Subcutaneous abdominal adipose tissue (tissue), 5 donors: ENCODE measurements around the gene NELFB.
"Not testable (repeated sequence)": the region's sequence is repeated elsewhere in the genome, so short reads cannot be mapped to it uniquely, and the experiment has no call there.

Source experiments
- H3K27ac ChIP-seq: one replicate; pipeline ENCODE4 v1.7.0; 2013; ENCODE audit warnings: low read depth, mild to moderate bottlenecking, inconsistent platforms, low read length, moderate library complexity
- H3K27me3 ChIP-seq, 5 donors: one replicate each; pipeline ENCODE4 v1.7.0; 2013; ENCODE audit warnings: low read length in 5 of 5, inconsistent platforms in 1 of 5; ENCODE audit not compliant: control insufficient read depth in 5 of 5, insufficient read depth in 4 of 5
- H3K36me3 ChIP-seq, 5 donors: one replicate each; pipeline ENCODE4 v1.7.0; 2013; ENCODE audit warnings: low read length in 5 of 5; ENCODE audit not compliant: control insufficient read depth in 5 of 5, insufficient read depth in 5 of 5
- H3K4me1 ChIP-seq, 5 donors: one replicate each; pipeline ENCODE4 v1.7.0; 2013; ENCODE audit warnings: low read length in 5 of 5, mild to moderate bottlenecking in 3 of 5, moderate library complexity in 1 of 5; ENCODE audit not compliant: control insufficient read depth in 5 of 5, insufficient read depth in 5 of 5
- H3K4me3 ChIP-seq, 5 donors: one replicate each; pipeline ENCODE4 v1.7.0; 2013; ENCODE audit warnings: low read length in 5 of 5, low read depth in 1 of 5
- H3K9ac ChIP-seq, 5 donors: one replicate each; pipeline ENCODE4 v1.7.0; 2013; ENCODE audit warnings: low read length in 5 of 5, mild to moderate bottlenecking in 4 of 5, moderate library complexity in 3 of 5
- H3K9me3 ChIP-seq, 5 donors: one replicate each; pipeline ENCODE4 v1.7.0; 2013; ENCODE audit warnings: low read length in 5 of 5; ENCODE audit not compliant: control insufficient read depth in 5 of 5
- donor health status: healthy.
- donor health status: healthy.
- donor health status: healthy.
- donor health status: healthy.
- donor health status: healthy.

NELFB gene

DNA sequence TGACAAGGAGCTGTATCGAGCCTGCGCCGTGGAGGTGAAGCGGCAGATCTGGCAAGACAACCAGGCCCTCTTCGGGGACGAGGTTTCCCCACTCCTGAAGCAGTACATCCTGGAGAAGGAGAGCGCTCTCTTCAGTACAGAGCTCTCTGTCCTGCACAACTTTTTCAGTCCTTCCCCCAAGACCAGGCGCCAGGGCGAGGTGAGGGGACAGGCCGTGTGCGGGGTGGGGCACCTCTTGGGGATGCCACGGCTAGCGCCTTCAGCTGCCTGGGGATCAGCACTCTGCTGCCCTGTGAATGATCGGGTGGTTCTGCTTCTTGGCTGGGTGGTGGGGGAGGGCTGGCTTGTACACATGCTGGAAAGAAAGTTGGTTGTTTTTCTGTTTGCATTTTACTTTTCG, 1.7 kb downstream of the NELFB start:
- Histone ChIP-seq H3K9me3 (no peaks in the 10 kb centered on the region), H3K9ac (peak overlapping the region in 3 of 5 donors; percentile 26 to 94 (median 39)), H3K4me3 (peak overlapping the region in 4 of 5 donors; percentile 81 to 95 (median 87)), H3K36me3 (peaks cover 0 to 19% (median 17%) of the 10 kb centered on the region in 5 donors), H3K27me3 (no peaks in the 10 kb centered on the region), H3K27ac (no peak overlapping the region), H3K4me1 (peaks cover 7 to 32% (median 30%) of the 10 kb centered on the region in 5 donors)

- H3K27me3 ChIP-seq, H3K9ac ChIP-seq, H3K9me3 ChIP-seq, H3K4me1 ChIP-seq, H3K4me3 ChIP-seq, H3K27ac ChIP-seq: not testable (repeated sequence)
- H3K36me3 ChIP-seq, result peaks cover 0 to 46% (median 43%) of the 10 kb centered on the region in 5 donors
These were observed 7.2 kb downstream of the NELFB start for GRCh38 chr9:137262173-137262908.

DNA sequence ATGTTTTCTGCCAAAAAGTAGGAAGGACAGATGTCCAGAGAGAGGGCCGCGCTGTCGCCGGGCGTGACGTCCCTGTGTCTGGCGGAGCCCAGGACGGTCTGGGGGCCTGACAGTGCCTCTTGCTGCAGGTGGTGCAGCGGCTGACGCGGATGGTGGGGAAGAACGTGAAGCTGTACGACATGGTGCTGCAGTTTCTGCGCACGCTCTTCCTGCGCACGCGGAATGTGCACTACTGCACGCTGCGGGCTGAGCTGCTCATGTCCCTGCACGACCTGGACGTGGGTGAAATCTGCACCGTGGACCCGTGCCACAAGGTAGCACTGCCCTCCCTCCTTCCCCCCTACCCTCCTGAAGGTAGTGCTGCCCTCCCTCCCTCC, 7.8 kb downstream of the NELFB start:
- Histone ChIP-seq H3K9ac (no peak overlapping the region), H3K27ac (no peak overlapping the region), H3K36me3 (peaks cover 0 to 51% (median 45%) of the 10 kb centered on the region in 5 donors), H3K27me3 (no peaks in the 10 kb centered on the region), H3K4me1 (peaks cover 0 to 2% (median 2%) of the 10 kb centered on the region in 5 donors), H3K9me3 (no peaks in the 10 kb centered on the region), H3K4me3 (no peak overlapping the region)

- Histone ChIP-seq H3K4me3 (no peak overlapping the region), H3K27ac (no peak overlapping the region), H3K4me1 (peaks cover 0 to 8% (median 4%) of the 10 kb centered on the region in 5 donors), H3K27me3 (no peaks in the 10 kb centered on the region), H3K9ac (no peak overlapping the region), H3K9me3 (no peaks in the 10 kb centered on the region), H3K36me3 (peaks cover 0 to 56% (median 46%) of the 10 kb centered on the region in 5 donors)
These were observed 8.4 kb downstream of the NELFB start for GRCh38 chr9:137263506-137263905.

DNA sequence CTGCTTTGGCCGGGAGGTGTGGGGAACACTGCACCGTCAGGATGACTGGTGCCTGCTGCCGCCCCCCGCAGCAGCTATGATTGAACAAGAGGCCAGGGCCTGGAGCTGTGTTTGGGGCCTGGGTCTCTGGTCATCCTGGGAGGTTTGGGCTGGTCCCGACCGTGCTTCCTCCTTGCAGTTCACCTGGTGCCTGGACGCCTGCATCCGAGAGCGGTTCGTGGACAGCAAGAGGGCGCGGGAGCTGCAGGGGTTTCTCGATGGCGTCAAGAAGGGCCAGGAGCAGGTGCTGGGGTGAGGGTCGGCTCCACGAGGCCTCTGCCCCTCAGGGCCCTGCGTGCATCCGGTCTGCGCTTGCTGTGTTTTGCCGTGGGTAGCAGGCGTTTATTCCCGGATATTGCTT, 8.9 kb downstream of the NELFB start:
- H3K27me3 ChIP-seq, result no peaks in the 10 kb centered on the region
- peaks cover 0 to 57% (median 46%) of the 10 kb centered on the region in 5 donors for H3K36me3 ChIP-seq
- H3K4me3 ChIP-seq, result no peak overlapping the region
- no peak overlapping the region for H3K9ac ChIP-seq
- H3K9me3 ChIP-seq, result no peaks in the 10 kb centered on the region
- H3K27ac ChIP-seq, result no peak overlapping the region
- H3K4me1 ChIP-seq, result peaks cover 3 to 14% (median 9%) of the 10 kb centered on the region in 5 donors

DNA sequence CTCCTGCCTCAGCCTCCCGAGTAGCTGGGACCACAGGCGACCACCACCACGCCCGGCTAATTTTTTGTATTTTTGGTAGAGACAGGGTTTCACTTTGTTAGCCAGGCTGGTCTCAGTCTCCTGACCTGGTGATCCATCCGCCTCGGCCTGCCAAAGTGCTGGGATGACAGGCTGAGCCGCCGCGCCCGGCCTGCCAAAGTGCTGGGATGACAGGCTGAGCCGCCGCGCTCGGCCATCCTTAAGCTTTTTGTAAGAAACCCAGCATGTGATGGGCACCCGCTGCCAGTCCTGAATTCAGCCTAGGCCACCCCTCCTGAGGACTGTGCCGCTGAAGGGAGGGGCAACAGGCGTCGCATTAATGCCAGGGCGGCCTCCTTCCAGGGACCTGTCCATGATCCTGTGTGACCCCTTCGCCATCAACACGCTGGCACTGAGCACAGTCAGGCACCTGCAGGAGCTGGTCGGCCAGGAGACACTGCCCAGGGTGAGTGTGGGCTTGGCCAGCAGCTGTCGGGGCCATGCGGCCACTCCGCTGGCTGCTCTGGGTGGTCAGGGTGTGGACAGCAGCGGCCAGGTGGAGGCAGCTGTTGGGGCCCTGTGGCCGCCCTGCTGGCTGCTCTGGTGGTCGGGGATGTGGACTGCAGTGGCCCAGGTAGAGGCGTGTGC, 10.5 kb downstream of the NELFB start:
- peaks cover 0 to 61% (median 52%) of the 10 kb centered on the region in 5 donors for H3K36me3 ChIP-seq
- no peak overlapping the region for H3K4me3 ChIP-seq
- no peak overlapping the region for H3K27ac ChIP-seq
- peaks cover 6 to 23% (median 16%) of the 10 kb centered on the region in 5 donors for H3K4me1 ChIP-seq
- no peaks in the 10 kb centered on the region for H3K9me3 ChIP-seq
- no peaks in the 10 kb centered on the region for H3K27me3 ChIP-seq
- H3K9ac ChIP-seq, result no peak overlapping the region

GRCh38 chr9:137266162-137266527, 11.0 kb downstream of the NELFB start:
- Histone ChIP-seq H3K4me3 (no peak overlapping the region), H3K36me3 (peaks cover 0 to 66% (median 55%) of the 10 kb centered on the region in 5 donors), H3K27ac (no peak overlapping the region), H3K27me3 (no peaks in the 10 kb centered on the region), H3K9ac (no peak overlapping the region), H3K4me1 (peaks cover 6 to 23% (median 16%) of the 10 kb centered on the region in 5 donors), H3K9me3 (no peaks in the 10 kb centered on the region)

DNA sequence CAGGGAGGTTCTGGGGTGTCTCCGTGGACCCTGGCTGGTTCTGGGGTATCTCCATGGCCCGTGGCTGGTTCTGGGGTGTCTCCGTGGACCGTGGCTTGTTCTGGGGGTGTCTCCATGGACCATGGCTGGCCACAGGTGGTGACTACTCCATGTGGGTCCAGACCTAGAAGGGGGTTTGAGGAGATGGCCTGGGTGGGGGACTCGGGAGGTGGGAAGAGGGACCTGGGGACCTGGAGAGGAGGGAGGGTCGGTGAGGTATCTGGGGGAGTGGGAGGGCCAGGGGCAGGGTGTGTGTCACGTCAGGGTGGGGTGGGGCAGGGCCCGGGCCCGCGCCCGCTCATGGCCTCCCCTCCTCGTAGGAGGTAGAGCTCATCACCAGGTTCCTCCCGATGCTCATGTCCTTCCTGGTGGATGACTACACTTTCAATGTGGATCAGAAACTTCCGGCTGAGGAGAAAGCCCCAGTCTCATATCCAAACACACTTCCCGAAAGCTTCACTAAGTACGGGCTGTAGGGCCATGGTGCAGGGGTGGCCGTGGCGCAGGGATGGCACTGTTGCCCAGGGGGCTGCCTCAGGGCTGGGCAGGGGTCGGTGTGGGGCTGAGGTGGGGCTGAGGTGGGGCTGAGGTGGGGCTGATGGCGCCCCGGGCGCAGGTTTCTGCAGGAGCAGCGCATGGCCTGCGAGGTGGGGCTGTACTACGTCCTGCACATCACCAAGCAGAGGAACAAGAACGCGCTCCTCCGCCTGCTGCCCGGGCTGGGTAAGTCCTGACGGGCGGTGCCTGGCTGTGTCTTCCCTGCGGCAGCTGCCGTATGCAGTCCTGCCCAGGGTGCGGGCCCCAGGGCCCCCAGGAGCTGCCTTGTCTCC, 11.7 kb downstream of the NELFB start:
- peaks cover 0 to 71% (median 59%) of the 10 kb centered on the region in 5 donors for H3K36me3 ChIP-seq
- no peaks in the 10 kb centered on the region for H3K27me3 ChIP-seq
- peaks cover 6 to 23% (median 16%) of the 10 kb centered on the region in 5 donors for H3K4me1 ChIP-seq
- no peak overlapping the region for H3K27ac ChIP-seq
- H3K4me3 ChIP-seq, result no peak overlapping the region
- no peak overlapping the region for H3K9ac ChIP-seq
- H3K9me3 ChIP-seq, result no peaks in the 10 kb centered on the region

GRCh38 chr9:137267933-137268355, 12.8 kb downstream of the NELFB start:
- peaks cover 0 to 80% (median 71%) of the 10 kb centered on the region in 5 donors for H3K36me3 ChIP-seq
- no peak overlapping the region for H3K4me3 ChIP-seq
- no peak overlapping the region for H3K27ac ChIP-seq
- H3K4me1 ChIP-seq, result peaks cover 6 to 23% (median 14%) of the 10 kb centered on the region in 5 donors
- H3K9ac ChIP-seq, result peak overlapping the region in 1 of 5 donors; percentile 41
- H3K9me3 ChIP-seq, result no peaks in the 10 kb centered on the region
- H3K27me3 ChIP-seq, result no peaks in the 10 kb centered on the region
